NCI-H187 treated with DMSO at 0.1 percent for 48 hours (cell line): ENCODE measurements around the gene SERHL2.
"Not testable (repeated sequence)": the region's sequence is repeated elsewhere in the genome, so short reads cannot be mapped to it uniquely, and the experiment has no call there.

Experiments used
- DNase-seq: peaks from one replicate; lab custom pipeline; 2025; lab: John Stamatoyannopoulos, UW

SERHL2 gene, protein sequence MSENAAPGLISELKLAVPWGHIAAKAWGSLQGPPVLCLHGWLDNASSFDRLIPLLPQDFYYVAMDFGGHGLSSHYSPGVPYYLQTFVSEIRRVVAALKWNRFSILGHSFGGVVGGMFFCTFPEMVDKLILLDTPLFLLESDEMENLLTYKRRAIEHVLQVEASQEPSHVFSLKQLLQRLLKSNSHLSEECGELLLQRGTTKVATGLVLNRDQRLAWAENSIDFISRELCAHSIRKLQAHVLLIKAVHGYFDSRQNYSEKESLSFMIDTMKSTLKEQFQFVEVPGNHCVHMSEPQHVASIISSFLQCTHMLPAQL

GRCh38 chr22:42553475-42554361, at the start of gene SERHL2:
TSS of gene SERHL2 (plus strand) at chr22:42553956. CDS start at chr22:42554021, 65 bp downstream.
- DNase-seq, result no peak

- DNase-seq, result not testable (repeated sequence)
Observed at GRCh38 chr22:42508327-42508974, 45.3 kb upstream of the SERHL2 start.

DNA sequence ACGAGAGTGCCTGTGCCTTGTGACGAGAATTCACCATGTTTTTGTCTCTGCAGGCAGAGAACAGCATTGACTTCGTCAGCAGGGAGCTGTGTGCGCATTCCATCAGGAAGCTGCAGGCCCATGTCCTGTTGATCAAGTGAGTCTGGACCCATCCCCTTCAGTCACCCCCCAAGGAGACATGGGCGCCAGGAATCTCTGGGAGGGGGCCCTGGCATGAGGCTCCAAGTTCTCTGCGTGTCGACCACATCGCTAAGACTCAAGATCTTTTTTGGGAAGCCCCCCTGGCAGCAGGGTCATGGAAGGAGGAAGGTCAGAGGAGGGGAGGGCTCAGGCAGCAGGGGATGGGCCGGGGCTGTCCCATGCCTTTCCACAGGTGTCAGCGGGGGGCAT, 44.8 kb upstream of the SERHL2 start:
- DNase-seq, result not testable (repeated sequence)

DNA sequence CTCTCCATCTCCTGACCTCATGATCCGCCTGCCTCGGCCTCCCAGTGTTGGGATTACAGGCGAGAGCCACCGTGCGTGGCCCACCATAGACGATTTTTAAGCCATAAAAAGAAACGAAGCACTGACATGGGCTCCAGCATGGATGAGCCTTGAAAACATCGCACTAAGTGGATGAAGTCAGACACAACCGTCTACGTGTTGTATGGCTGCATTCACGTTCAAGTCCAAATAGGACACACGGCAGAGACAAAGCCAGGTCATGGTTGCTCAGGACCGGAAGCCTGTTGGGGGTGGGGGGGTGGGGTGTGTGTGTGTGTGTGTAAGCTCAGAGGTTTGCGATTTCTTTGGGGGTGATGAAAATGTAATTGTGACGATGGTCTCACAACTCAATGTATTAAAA, 44.2 kb upstream of the SERHL2 start:
- DNase-seq, result no peak

DNA sequence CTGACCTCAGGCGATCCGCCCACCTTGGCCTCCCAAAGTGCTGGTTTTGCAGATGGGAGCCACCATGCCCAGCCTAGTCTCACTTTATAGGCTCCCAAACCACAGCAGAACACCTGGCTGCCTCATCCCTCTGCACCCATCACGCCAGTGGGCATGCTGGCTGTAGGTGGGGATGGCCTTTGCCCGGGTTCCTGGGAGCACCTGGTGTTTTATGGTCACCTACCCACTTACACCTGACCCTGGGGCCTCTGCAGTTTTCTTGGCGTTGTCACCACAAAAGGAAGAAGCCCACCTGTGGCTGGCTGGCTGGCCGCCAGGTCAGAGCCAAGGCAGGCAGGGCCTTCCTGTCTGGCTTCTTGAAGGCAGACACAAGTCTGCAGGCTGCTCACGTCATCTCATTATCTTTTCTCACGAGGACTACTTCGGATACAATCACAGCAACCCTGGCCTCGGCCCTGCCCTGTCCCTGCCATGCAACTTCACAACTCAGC, 42.3 kb upstream of the SERHL2 start:
- no peak for DNase-seq

- not testable (repeated sequence) for DNase-seq
Observed at GRCh38 chr22:42512273-42512990, 41.3 kb upstream of the SERHL2 start.

DNA sequence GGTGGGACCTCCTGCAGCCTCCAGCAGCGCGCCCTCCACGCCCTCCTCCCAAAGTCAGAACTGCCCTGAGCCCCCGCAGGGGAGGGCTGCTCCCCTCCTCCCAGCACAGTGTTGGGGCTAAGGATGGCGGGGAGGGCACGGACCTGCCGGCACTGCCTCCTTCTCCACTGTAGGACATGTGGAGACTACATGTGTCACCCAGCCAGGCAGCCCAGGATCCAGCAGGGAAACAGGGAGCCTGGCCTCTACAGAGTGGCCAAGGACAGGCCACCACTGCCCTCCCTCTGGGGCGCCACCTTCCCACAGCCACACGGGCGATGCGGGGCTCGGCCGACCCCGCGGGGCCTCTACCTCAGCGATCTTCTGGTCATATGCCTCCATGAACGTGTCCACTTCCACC, 39.4 kb upstream of the SERHL2 start:
- not testable (repeated sequence) for DNase-seq

DNA sequence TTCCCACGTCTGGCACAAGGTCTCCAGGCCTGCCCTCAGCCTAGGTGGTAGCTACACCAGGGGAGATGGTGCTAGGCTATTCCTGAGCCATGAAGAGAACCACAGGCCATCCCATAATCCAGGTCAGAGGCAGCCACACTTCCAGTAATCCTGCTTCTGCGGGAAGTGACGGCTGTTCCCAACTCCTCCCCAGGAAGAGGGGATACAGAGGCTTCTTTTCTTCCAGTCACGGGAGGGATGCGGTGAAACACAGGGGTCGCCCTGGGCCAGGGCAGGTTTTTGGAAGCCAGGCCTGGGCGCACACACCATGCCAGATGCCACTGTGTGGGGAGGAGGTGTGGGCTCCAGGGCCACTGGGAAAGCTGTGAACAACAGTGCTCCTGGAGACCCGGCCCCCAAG, 38.5 kb upstream of the SERHL2 start:
- DNase-seq, result not testable (repeated sequence)

- no peak for DNase-seq
Observed at GRCh38 chr22:42515896-42516295, 37.9 kb upstream of the SERHL2 start.

GRCh38 chr22:42517103-42517502, 36.7 kb upstream of the SERHL2 start:
- not testable (repeated sequence) for DNase-seq

GRCh38 chr22:42518638-42519524, 34.9 kb upstream of the SERHL2 start:
- not testable (repeated sequence) for DNase-seq

DNA sequence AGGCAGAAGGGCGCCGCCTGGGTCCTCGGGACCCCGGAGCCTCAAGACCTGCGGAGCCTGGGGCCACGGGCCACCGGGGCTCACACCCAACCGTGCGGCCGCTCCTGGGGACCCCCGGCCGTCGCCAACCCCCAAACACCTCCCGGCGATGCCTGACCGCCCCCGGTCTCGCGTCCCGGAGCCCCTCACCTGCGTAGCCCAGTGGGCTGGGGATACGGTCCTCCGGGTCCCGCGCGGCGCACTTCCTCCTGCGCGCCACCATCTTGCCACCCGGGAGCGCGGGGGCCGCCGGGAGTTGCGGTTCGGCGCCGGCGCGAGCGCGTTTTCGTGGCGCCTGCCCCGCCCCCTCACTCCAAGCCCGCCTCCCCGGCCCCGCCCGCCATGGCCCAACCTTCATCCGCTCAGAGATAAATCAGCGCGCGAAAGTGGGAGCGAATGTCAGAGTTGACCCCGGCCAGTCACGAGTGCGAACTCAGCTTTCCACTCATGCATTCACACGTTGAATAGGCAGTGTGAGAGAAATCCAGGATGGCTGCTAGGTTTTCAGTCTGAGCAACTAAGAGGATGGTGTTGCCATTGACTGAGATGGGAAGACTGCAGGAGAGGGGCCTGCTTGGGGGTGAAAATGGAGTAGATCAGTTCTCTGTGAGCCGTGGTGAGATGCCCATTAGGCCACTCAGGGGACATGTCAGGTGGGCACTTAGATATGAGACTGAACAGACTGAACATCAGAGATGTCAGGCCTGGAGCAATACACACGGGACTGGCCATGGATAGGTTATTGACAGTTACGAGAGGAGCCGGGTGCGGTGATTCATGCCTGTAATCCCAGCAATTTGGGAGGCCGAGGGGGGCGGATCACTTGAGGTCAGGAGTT, 34.0 kb upstream of the SERHL2 start, which contains the start of gene RRP7A:
Gene RRP7A, minus strand, starts transcription at position 272 of the 877 bp plus-strand sequence. Its CDS starts 10 bp downstream, at position 262.
- DNase-seq, result no peak

GRCh38 chr22:42521228-42521546, 32.6 kb upstream of the SERHL2 start:
- DNase-seq, result no peak

- DNase-seq, result no peak
Observed at GRCh38 chr22:42522546-42522945, 31.2 kb upstream of the SERHL2 start.

GRCh38 chr22:42528591-42529307, 25.0 kb upstream of the SERHL2 start:
- DNase-seq, result no peak

GRCh38 chr22:42529435-42529834, 24.3 kb upstream of the SERHL2 start:
- DNase-seq, result not testable (repeated sequence)

DNA sequence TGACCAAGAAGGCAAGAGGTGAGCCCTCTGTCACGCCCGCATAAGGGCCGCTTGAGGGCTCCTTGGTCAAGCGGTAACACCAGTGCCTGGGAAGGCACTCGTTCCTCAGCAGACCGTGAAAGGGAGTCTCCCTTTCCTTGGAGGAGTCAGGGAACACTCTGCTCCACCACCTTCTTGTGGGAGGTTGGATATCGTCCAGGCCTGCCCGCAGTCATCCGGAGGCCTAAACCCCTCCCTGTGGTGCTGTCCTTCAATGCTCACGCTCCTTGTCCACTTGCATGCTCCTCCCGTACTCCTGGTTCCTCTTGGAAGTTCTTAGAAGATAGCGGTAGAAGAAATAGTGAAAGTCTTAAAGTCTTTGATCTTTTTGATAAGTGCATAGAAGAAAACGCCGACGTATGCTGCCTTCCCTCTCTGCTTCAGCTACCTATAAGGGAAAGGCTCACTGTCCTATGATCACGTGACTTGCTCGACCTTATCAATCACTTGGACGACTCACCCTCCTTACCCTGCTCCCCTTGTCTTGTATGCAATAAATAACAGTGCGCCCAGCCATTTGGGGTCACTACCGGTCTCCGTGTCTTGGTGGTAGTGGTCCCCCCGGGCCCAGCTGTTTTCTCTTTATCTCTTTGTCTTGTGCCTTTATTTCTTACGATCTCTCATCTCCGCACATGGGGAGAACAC, 22.2 kb upstream of the SERHL2 start:
- DNase-seq, result not testable (repeated sequence)

- no peak for DNase-seq
Observed at GRCh38 chr22:42533638-42533977, 20.1 kb upstream of the SERHL2 start.
